PFSK-1 (cell line): Measurements from ENCODE around the gene MSL1.

Experiments
- FOXP2 ChIP-seq: optimal IDR thresholded peaks from 2 replicates; pipeline ENCODE3; 2011; ENCODE audit warnings: borderline replicate concordance, control low read depth, inconsistent platforms; ENCODE audit not compliant: insufficient read depth; ENCODE audit errors: extremely low read length, extremely low read depth
- POLR2AphosphoS5 ChIP-seq: IDR thresholded peaks from 2 replicates; pipeline ENCODE4 v1.6.1; 2012; ENCODE audit warnings: low read depth, mild to moderate bottlenecking, control low read depth, low read length, moderate library complexity
- REST ChIP-seq, 2 experiments: IDR thresholded peaks; 2 replicates each; pipeline versions ENCODE4 v1.6.1 to v1.8.0; 2011 to 2012; ENCODE audit warnings: low read depth in 2 of 2, low read length in 2 of 2, control low read depth in 1 of 2, inconsistent platforms in 1 of 2, mild to moderate bottlenecking in 1 of 2, moderate library complexity in 1 of 2; ENCODE audit not compliant: insufficient read depth in 1 of 2
- SIN3A ChIP-seq: IDR thresholded peaks from 2 replicates; pipeline ENCODE4 v1.6.1; 2012; ENCODE audit warnings: mild to moderate bottlenecking, low read length, moderate library complexity, borderline replicate concordance; ENCODE audit not compliant: insufficient read depth
- TAF1 ChIP-seq: IDR thresholded peaks from 2 replicates; pipeline ENCODE4 v1.6.1; 2012; ENCODE audit warnings: low read length, control low read depth, borderline replicate concordance; ENCODE audit not compliant: insufficient read depth

Gene MSL1

GRCh38 chr17:40170325-40170724 is 48.6 kb downstream of the MSL1 start:
- TF ChIP-seq TAF1 (no peak), SIN3A (no peak), REST (IDR thresholded peaks at IDR 0.05; ENCODE audit: insufficient read depth in 1 of 2, low read depth in 2 of 2, low read length in 2 of 2) (no peak), POLR2AphosphoS5 (no peak), FOXP2 (no peak)

- TF ChIP-seq TAF1 (no peak), REST (IDR thresholded peaks at IDR 0.05; ENCODE audit: insufficient read depth in 1 of 2, low read depth in 2 of 2, low read length in 2 of 2) (no peak), SIN3A (no peak), FOXP2 (no peak), POLR2AphosphoS5 (no peak)
Observed at GRCh38 chr17:40171750-40172149, 50.0 kb downstream of the MSL1 start.

DNA sequence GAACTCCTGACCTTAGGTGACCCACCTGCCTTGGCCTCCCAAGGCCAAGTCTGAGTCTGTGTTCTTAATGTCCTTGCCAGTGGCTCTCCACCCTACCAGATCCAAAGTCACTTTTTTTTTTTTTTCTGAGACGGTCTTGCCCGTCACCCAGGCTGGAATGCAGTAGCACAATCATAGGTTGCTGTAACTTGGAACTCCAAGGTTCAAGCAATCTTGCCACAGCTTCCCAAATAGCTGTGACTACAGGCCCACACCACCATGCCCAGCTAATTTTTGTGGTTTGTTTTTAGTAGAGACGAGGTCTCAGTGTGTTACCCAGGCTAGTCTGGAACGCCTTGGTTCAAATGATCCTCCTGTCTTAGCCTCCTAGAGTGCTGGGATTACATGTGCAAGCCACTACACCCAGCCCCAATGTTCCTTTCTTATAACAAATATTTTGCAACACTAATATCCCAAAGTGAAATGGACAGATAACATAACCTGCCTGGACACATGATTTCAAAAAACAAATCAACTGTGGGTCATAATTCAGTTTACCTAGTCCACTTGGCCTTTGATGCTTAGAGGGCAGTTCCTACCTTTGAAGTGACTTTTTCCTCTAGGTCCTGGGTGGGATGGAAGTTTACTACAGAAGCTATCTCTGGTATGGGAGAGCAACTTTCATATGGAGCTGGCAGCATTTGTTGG is 51.5 kb downstream of the MSL1 start:
- TF ChIP-seq SIN3A (no peak), TAF1 (no peak)

- no peak for TF ChIP-seq POLR2AphosphoS5
Observed at GRCh38 chr17:40173778-40174135, 52.0 kb downstream of the MSL1 start.

DNA sequence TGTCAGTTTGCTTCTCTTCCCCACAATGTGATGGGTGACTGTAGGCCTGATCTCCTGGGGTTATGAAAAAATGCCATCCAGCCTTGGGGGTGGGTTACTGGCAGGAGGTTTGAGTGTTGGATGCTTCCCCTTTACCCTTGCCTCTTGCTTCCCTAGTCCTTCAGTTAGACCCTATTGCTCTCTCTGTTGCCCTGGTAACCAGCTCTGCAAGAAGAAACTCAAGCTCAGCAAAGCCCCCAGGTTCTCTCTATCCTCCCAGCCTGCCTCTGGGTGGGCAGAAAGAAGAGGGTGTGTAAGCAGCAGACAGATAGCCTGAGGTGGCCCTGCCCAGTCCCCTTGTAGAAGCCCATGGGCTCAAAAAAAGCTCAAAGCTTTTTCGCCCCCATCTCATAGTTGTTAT is 52.7 kb downstream of the MSL1 start:
- TF ChIP-seq FOXP2, result no peak
- TF ChIP-seq POLR2AphosphoS5, result no peak
- TF ChIP-seq TAF1, result no peak
- no peak for TF ChIP-seq SIN3A
- no peak for TF ChIP-seq REST (IDR thresholded peaks at IDR 0.05; ENCODE audit: insufficient read depth in 1 of 2, low read depth in 2 of 2, low read length in 2 of 2)

DNA sequence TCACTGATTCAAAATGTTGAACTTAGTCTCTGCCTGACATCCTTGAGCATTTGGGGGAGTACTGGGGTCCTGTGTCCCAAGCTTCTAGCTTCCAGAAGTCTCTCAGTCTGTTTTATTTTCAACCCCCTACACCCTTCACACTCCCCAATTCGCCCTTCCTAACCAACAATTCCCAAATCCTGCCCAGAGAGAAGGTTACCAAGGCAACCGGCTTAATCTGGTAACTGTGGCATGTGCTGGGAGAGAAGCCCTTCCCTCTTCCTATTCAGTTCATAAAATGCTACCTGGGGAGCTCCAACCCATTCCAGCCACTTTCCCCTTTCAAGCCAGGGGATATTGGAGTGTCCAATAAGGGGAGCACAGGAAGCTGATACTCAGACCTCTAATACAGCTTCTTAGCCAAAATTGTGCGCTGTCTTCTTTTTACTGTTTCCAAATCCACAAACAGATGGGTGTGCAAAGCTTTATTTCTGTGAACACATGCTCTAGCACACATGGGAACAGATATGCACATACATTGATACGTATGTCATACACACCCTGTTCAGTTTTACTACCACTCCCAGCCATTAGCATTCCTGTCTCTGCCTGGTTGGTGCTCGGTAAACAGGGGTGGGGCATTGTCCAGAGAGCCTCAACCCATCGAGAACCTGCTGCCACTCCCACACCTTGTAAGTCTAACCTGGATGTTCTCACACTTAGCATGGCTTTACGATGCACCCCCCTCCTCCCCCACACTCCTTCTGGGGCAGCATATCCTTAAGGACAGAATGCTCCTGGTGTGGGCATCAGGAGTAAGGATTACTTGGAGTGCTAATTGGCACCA is 54.4 kb downstream of the MSL1 start:
- TF ChIP-seq REST (IDR thresholded peaks at IDR 0.05; ENCODE audit: insufficient read depth in 1 of 2, low read depth in 2 of 2, low read length in 2 of 2), result no peak
- no peak for TF ChIP-seq POLR2AphosphoS5
- no peak for TF ChIP-seq SIN3A
- TF ChIP-seq FOXP2, result no peak
- TF ChIP-seq TAF1, result no peak
